Transverse colon (tissue), 4 donors: ENCODE data around the gene FAXDC2. TPM values are rescaled to one million over a fixed set of nuclear protein-coding genes. Genes with fewer than 3 reads are reported as not detected.
A peak's percentile ranks its signal among the peaks of the same experiment; 100 is the strongest.

Experiments used
- DNase-seq: peaks from one replicate; pipeline ENCODE4 v3.0.0-alpha.2; 2019
- H3K27ac ChIP-seq, 4 donors: fragments of 200-600 bp; sonication (generic); 2 replicates each; pipeline ENCODE4 v1.5.1; 2016 to 2018; ENCODE audit warnings: inconsistent platforms in 4 of 4
- H3K27me3 ChIP-seq: fragments of 200-600 bp; sonication (generic); 2 replicates; pipeline ENCODE4 v1.5.1; 2017; ENCODE audit warnings: inconsistent platforms
- H3K36me3 ChIP-seq, 4 donors: fragments of 200-600 bp; sonication (generic); 2 replicates each; pipeline ENCODE4 v1.5.1; 2017 to 2019; ENCODE audit warnings: inconsistent platforms in 4 of 4
- H3K4me1 ChIP-seq, 4 donors: fragments of 200-600 bp; sonication (generic); 2 replicates each; pipeline ENCODE4 v1.5.1; 2017 to 2020; ENCODE audit warnings: inconsistent platforms in 4 of 4
- H3K4me3 ChIP-seq, 4 donors: fragments of 200-600 bp; sonication (generic); 1 replicate in 1 of 4; 2 replicates in 3 of 4; pipeline versions ENCODE4 v1.5.1 to v1.6.1; 2017 to 2019; ENCODE audit warnings: inconsistent platforms in 4 of 4
- H3K9me3 ChIP-seq, 2 donors: fragments of 200-600 bp; sonication (generic); 2 replicates each; pipeline ENCODE4 v1.5.1; 2017 to 2019; ENCODE audit warnings: inconsistent platforms in 2 of 2
- CTCF ChIP-seq, 5 experiments: fragments of 200-600 bp in 3 of 5; fragments of 450-650 bp in 2 of 5; sonication (generic) in 3 of 5; IDR thresholded peaks; 1 replicate in 2 of 5; 2 replicates in 3 of 5; pipeline ENCODE4 v1.5.1; 2016 to 2017; ENCODE audit warnings: antibody characterized with exemption in 5 of 5, inconsistent platforms in 3 of 5, mild to moderate bottlenecking in 2 of 5, moderate library complexity in 1 of 5
- EP300 ChIP-seq: sonication (generic); formaldehyde crosslinking; IDR thresholded peaks from one replicate; pipeline ENCODE4 v1.6.1; 2017; ENCODE audit warnings: antibody characterized with exemption, low read depth
- POLR2A ChIP-seq: fragments of 450-650 bp; IDR thresholded peaks from one replicate; pipeline ENCODE4 v1.6.1; 2016; ENCODE audit warnings: antibody characterized with exemption, mild to moderate bottlenecking, moderate library complexity
- POLR2AphosphoS5 ChIP-seq, 3 donors: sonication (generic); formaldehyde crosslinking; IDR thresholded peaks; one replicate each; pipeline ENCODE4 v1.6.1; 2016; ENCODE audit warnings: antibody characterized with exemption in 3 of 3
- WGBS, 2 donors: methylation state at CpG; one replicate each; pipeline ENCODE4 v1.1.5; 2018; ENCODE audit warnings: low coverage in 1 of 2; 5-methylcytosine and 5-hydroxymethylcytosine counted together
- in situ Hi-C, 4 donors: fragments of 200-750 bp; cut with MboI; loops; one replicate each; pipeline versions ENCODE4 v1.15.0 to v1.15.1; 2017; ENCODE audit warnings: low sequenced_read_pairs in 3 of 4, low pct_ligation_motif_present in 1 of 4, low pct_unique_long_range_greater_than_20kb in 1 of 4
- intact Hi-C: fragments of 100-400 bp; cut with DNase I; formaldehyde crosslinking; loops from one replicate; pipeline ENCODE4 v1.15.1; 2023; ENCODE audit warnings: low total_unique reads
- total RNA-seq, 4 donors: library from RNA; depleted of rRNA; stranded (reverse); fragments of >200 nt; gene quantifications; one replicate each; pipeline ENCODE4 v1.1.0, GENCODE V29; 2016

The FAXDC2 gene
- total RNA-seq, 4 donors from 2014 or later: 10.3 to 54.8 (median 27.4) TPM

GRCh38 chr5:154831451-154831850 is 19.0 kb downstream of the FAXDC2 start:
- Histone ChIP-seq H3K27ac (peak overlapping the region in 1 of 4 donors; percentile 74), H3K4me1 (peaks cover 0 to 58% (median 26%) of the 10 kb centered on the region in 4 donors), H3K4me3 (no peak overlapping the region), H3K9me3 (no peaks in the 10 kb centered on the region), H3K27me3 (no peaks in the 10 kb centered on the region), H3K36me3 (peaks cover 0 to 4% (median 0%) of the 10 kb centered on the region in 4 donors)
- TF ChIP-seq POLR2A (no peak), POLR2AphosphoS5 (IDR thresholded peaks at IDR 0.05) (no peak), CTCF (IDR thresholded peaks at IDR 0.05) (no peak), EP300 (no peak)
- 81 to 86% methylated on average over 3 to 7 of the region's 7 CpGs for WGBS, 2 donors
- DNase-seq: no peak
- intact Hi-C loops (no loop called here), in situ Hi-C loops (no loop called here)

GRCh38 chr5:154830596-154830995 is 19.8 kb downstream of the FAXDC2 start:
- H3K9me3 ChIP-seq: no peaks in the 10 kb centered on the region
- no peaks in the 10 kb centered on the region for H3K27me3 ChIP-seq
- H3K4me3 ChIP-seq: no peak overlapping the region
- in situ Hi-C loops (no loop called here), intact Hi-C loops (no loop called here)
- H3K36me3 ChIP-seq: peaks cover 0 to 4% (median 0%) of the 10 kb centered on the region in 4 donors
- peak overlapping the region; percentile 61 to 86 (median 74) for H3K27ac ChIP-seq
- no peak for DNase-seq
- 80 to 86% methylated on average over 2 to 4 of the region's 4 CpGs for WGBS, 2 donors
- H3K4me1 ChIP-seq: peaks cover 0 to 57% (median 23%) of the 10 kb centered on the region in 4 donors
- no peak for TF ChIP-seq POLR2AphosphoS5 (IDR thresholded peaks at IDR 0.05)
- no peak for TF ChIP-seq CTCF (IDR thresholded peaks at IDR 0.05)
- no peak for TF ChIP-seq EP300

GRCh38 chr5:154830219-154830595 is 20.2 kb downstream of the FAXDC2 start:
- Histone ChIP-seq H3K9me3 (no peaks in the 10 kb centered on the region), H3K4me3 (no peak overlapping the region), H3K4me1 (peaks cover 0 to 53% (median 19%) of the 10 kb centered on the region in 4 donors), H3K27me3 (no peaks in the 10 kb centered on the region), H3K27ac (peak overlapping the region; percentile 61 to 86 (median 74)), H3K36me3 (peaks cover 0 to 4% (median 0%) of the 10 kb centered on the region in 4 donors)
- TF ChIP-seq POLR2AphosphoS5 (IDR thresholded peaks at IDR 0.05): peak in 2 of 3 donors; percentile 1 to 3
- TF ChIP-seq CTCF (IDR thresholded peaks at IDR 0.05): no peak
- DNase-seq: no peak
- WGBS, 2 donors: 65 to 69% methylated on average over 5 to 7 of the region's 7 CpGs
- in situ Hi-C loops (no loop called here), intact Hi-C loops (no loop called here)

GRCh38 chr5:154829589-154830218 is 20.7 kb downstream of the FAXDC2 start:
- WGBS, 2 donors: 53% methylated on average over 4 of the region's 4 CpGs; no CpG with 5 or more reads in 1 of the 2 donors
- in situ Hi-C loops: no loop called here
- H3K36me3 ChIP-seq: peaks cover 0 to 4% (median 0%) of the 10 kb centered on the region in 4 donors

More at GRCh38 chr5:154829589-154830218, 20.7 kb downstream of the FAXDC2 start:
- intact Hi-C loops: no loop called here
- Histone ChIP-seq H3K27ac (peak overlapping the region; percentile 61 to 86 (median 74)), H3K9me3 (no peaks in the 10 kb centered on the region), H3K4me3 (no peak overlapping the region), H3K27me3 (no peaks in the 10 kb centered on the region), H3K4me1 (peaks cover 0 to 48% (median 15%) of the 10 kb centered on the region in 4 donors)
- peak; percentile 70 for DNase-seq
- TF ChIP-seq EP300: no peak
- TF ChIP-seq POLR2AphosphoS5 (IDR thresholded peaks at IDR 0.05): peak in 2 of 3 donors; percentile 24 to 27
- TF ChIP-seq POLR2A: no peak
- no peak for TF ChIP-seq CTCF (IDR thresholded peaks at IDR 0.05)
